Activated CD8-positive, alpha-beta memory T cell treated with anti-CD3 and anti-CD28 coated beads for 4 hours (primary cell): ENCODE measurements around the gene SULT1C4.

Source experiments
- DNase-seq, 2 donors: peaks; one replicate each; pipeline ENCODE4 v3.0.0-alpha.2; 2020; ENCODE audit warnings: low read depth in 2 of 2

Gene SULT1C4

GRCh38 chr2:108370080-108370479 is 7.7 kb upstream of the SULT1C4 start:
- DNase-seq: no peak

- DNase-seq: no peak
These were observed 980 bp upstream of the SULT1C4 start for GRCh38 chr2:108376774-108377173.

GRCh38 chr2:108377401-108377800 is 353 bp upstream of the SULT1C4 start:
- DNase-seq: no peak

- DNase-seq: no peak
These were observed 1.1 kb downstream of the SULT1C4 start for GRCh38 chr2:108378851-108379250.

- DNase-seq: no peak
These were observed 4.4 kb downstream of the SULT1C4 start for GRCh38 chr2:108382196-108382595.

- no peak for DNase-seq
These were observed 5.5 kb downstream of the SULT1C4 start for GRCh38 chr2:108383146-108383830.

GRCh38 chr2:108384662-108385393 is 7.1 kb downstream of the SULT1C4 start:
- no peak for DNase-seq

GRCh38 chr2:108385411-108386071 is 7.8 kb downstream of the SULT1C4 start:
- DNase-seq: no peak

GRCh38 chr2:108388045-108388444 is 10.3 kb downstream of the SULT1C4 start:
- DNase-seq: no peak

GRCh38 chr2:108390340-108390739 is 12.6 kb downstream of the SULT1C4 start:
- no peak for DNase-seq

- no peak for DNase-seq
These were observed 14.3 kb downstream of the SULT1C4 start for GRCh38 chr2:108392029-108392428.

- DNase-seq: no peak
These were observed 15.4 kb downstream of the SULT1C4 start for GRCh38 chr2:108393197-108393596.

- no peak for DNase-seq
These were observed 17.4 kb downstream of the SULT1C4 start for GRCh38 chr2:108395155-108395554.

- no peak for DNase-seq
These were observed 19.1 kb downstream of the SULT1C4 start for GRCh38 chr2:108396845-108397244.

- no peak for DNase-seq
These were observed 21.7 kb downstream of the SULT1C4 start for GRCh38 chr2:108399479-108399878.

GRCh38 chr2:108401800-108402199 is 24.0 kb downstream of the SULT1C4 start:
- DNase-seq: no peak

- DNase-seq: no peak
These were observed 25.7 kb downstream of the SULT1C4 start for GRCh38 chr2:108403494-108403893.

- DNase-seq: no peak
These were observed 27.1 kb downstream of the SULT1C4 start for GRCh38 chr2:108404784-108405397.

- DNase-seq: no peak
These were observed 30.3 kb downstream of the SULT1C4 start for GRCh38 chr2:108407864-108408729.

GRCh38 chr2:108409768-108410167 is 32.0 kb downstream of the SULT1C4 start:
- no peak for DNase-seq

- DNase-seq: no peak
These were observed 35.4 kb downstream of the SULT1C4 start for GRCh38 chr2:108412995-108413710.
